ENCODE results near the gene CNTN4.

Gene CNTN4

GRCh38 chr3:2599471-2599870 is 500.8 kb downstream of the CNTN4 start:
- no peak overlapping the region for H4K8ac ChIP-seq (ENCODE audit: low read depth, low read length)
- H4K91ac ChIP-seq (ENCODE audit: low read depth, low read length, poor library complexity): no peak overlapping the region
- no peak overlapping the region for H2BK15ac ChIP-seq (ENCODE audit: low read length)
- no peaks in the 10 kb centered on the region for H3K79me1 ChIP-seq (ENCODE audit: low read depth, low read length)
- H3K9me3 ChIP-seq (replicated peaks in 1 of 2; ENCODE audit: control insufficient read depth in 2 of 2, insufficient read depth in 1 of 2, low read depth in 1 of 2, low read length in 2 of 2): no peaks in the 10 kb centered on the region
- no CpG with 5 or more reads among the region's 1 CpG for WGBS, 2 donors (ENCODE audit: extremely low coverage in 2 of 2, insufficient read length in 2 of 2, insufficient replicate concordance in 1 of 2)
- no peaks in the 10 kb centered on the region for H3K27me3 ChIP-seq (ENCODE audit: control insufficient read depth in 3 of 3, insufficient read depth in 3 of 3, low read depth in 1 of 3, low read length in 3 of 3)
- H3K9ac ChIP-seq (ENCODE audit: low read depth, low read length, poor library complexity): no peak overlapping the region
- DNase-seq (ENCODE audit: low spot score): no peak
- no peak overlapping the region for H3K4me3 ChIP-seq (ENCODE audit: low read length in 2 of 2)
- H3K18ac ChIP-seq (ENCODE audit: low read length): no peak overlapping the region
- H2BK120ac ChIP-seq (ENCODE audit: low read depth, low read length): no peak overlapping the region
- H3K4ac ChIP-seq (ENCODE audit: low read length): no peak overlapping the region
- H2AK5ac ChIP-seq (ENCODE audit: low read depth, low read length): no peak overlapping the region
- no peak overlapping the region for H3K4me2 ChIP-seq (ENCODE audit: insufficient read depth, low read length, poor library complexity, severe bottlenecking)
- no peak overlapping the region for H2AFZ ChIP-seq (ENCODE audit: low read length)
- no peak overlapping the region for H3K27ac ChIP-seq (replicated peaks; ENCODE audit: low read length)
- H3K23ac ChIP-seq (ENCODE audit: low read depth, low read length, poor library complexity): no peak overlapping the region
- no peak overlapping the region for H3K14ac ChIP-seq (ENCODE audit: low read length)
- no peak overlapping the region for H2BK5ac ChIP-seq (ENCODE audit: low read length)
- H3K36me3 ChIP-seq (replicated peaks in 1 of 2; ENCODE audit: control insufficient read depth in 2 of 2, insufficient read depth in 2 of 2, low read length in 2 of 2): no peaks in the 10 kb centered on the region
- no peaks in the 10 kb centered on the region for H3K4me1 ChIP-seq (ENCODE audit: control insufficient read depth in 2 of 2, insufficient read depth in 1 of 2, low read depth in 1 of 2, low read length in 2 of 2)
- H2BK12ac ChIP-seq (ENCODE audit: low read length): no peak overlapping the region

- no peak overlapping the region for H3K18ac ChIP-seq (ENCODE audit: low read length)
- WGBS, 2 donors (ENCODE audit: extremely low coverage in 2 of 2, insufficient read length in 2 of 2, insufficient replicate concordance in 1 of 2): no CpG with 5 or more reads among the region's 5 CpGs
These were observed 505.1 kb downstream of the CNTN4 start for GRCh38 chr3:2603692-2604289.

GRCh38 chr3:2614578-2614977 is 515.9 kb downstream of the CNTN4 start:
- H3K36me3 ChIP-seq (replicated peaks in 1 of 2; ENCODE audit: control insufficient read depth in 2 of 2, insufficient read depth in 2 of 2, low read length in 2 of 2): no peaks in the 10 kb centered on the region
- H3K79me1 ChIP-seq (ENCODE audit: low read depth, low read length): no peaks in the 10 kb centered on the region

More at GRCh38 chr3:2603692-2604289, 505.1 kb downstream of the CNTN4 start:
- Histone ChIP-seq H3K27me3 (ENCODE audit: control insufficient read depth in 3 of 3, insufficient read depth in 3 of 3, low read depth in 1 of 3, low read length in 3 of 3) (no peaks in the 10 kb centered on the region), H3K4ac (ENCODE audit: low read length) (no peak overlapping the region), H4K91ac (ENCODE audit: low read depth, low read length, poor library complexity) (no peak overlapping the region), H3K9me3 (replicated peaks in 1 of 2; ENCODE audit: control insufficient read depth in 2 of 2, insufficient read depth in 1 of 2, low read depth in 1 of 2, low read length in 2 of 2) (no peaks in the 10 kb centered on the region), H3K14ac (ENCODE audit: low read length) (no peak overlapping the region), H3K23ac (ENCODE audit: low read depth, low read length, poor library complexity) (no peak overlapping the region), H3K79me1 (ENCODE audit: low read depth, low read length) (no peaks in the 10 kb centered on the region), H4K8ac (ENCODE audit: low read depth, low read length) (no peak overlapping the region), H2BK15ac (ENCODE audit: low read length) (no peak overlapping the region), H3K36me3 (replicated peaks in 1 of 2; ENCODE audit: control insufficient read depth in 2 of 2, insufficient read depth in 2 of 2, low read length in 2 of 2) (no peaks in the 10 kb centered on the region), H2BK120ac (ENCODE audit: low read depth, low read length) (no peak overlapping the region), H2AK5ac (ENCODE audit: low read depth, low read length) (no peak overlapping the region), H2AFZ (ENCODE audit: low read length) (no peak overlapping the region), H3K9ac (ENCODE audit: low read depth, low read length, poor library complexity) (no peak overlapping the region), H3K4me2 (ENCODE audit: insufficient read depth, low read length, poor library complexity, severe bottlenecking) (no peak overlapping the region), H3K4me3 (ENCODE audit: low read length in 2 of 2) (no peak overlapping the region), H3K4me1 (ENCODE audit: control insufficient read depth in 2 of 2, insufficient read depth in 1 of 2, low read depth in 1 of 2, low read length in 2 of 2) (no peaks in the 10 kb centered on the region), H3K27ac (replicated peaks; ENCODE audit: low read length) (no peak overlapping the region), H2BK5ac (ENCODE audit: low read length) (no peak overlapping the region), H2BK12ac (ENCODE audit: low read length) (no peak overlapping the region)
- no peak for DNase-seq (ENCODE audit: low spot score)

GRCh38 chr3:2615080-2615479 is 516.4 kb downstream of the CNTN4 start:
- Histone ChIP-seq H3K4ac (ENCODE audit: low read length) (no peak overlapping the region), H3K36me3 (replicated peaks in 1 of 2; ENCODE audit: control insufficient read depth in 2 of 2, insufficient read depth in 2 of 2, low read length in 2 of 2) (no peaks in the 10 kb centered on the region), H3K4me3 (ENCODE audit: low read length in 2 of 2) (no peak overlapping the region), H4K91ac (ENCODE audit: low read depth, low read length, poor library complexity) (no peak overlapping the region), H2BK5ac (ENCODE audit: low read length) (no peak overlapping the region), H3K27ac (replicated peaks; ENCODE audit: low read length) (no peak overlapping the region), H3K79me1 (ENCODE audit: low read depth, low read length) (no peaks in the 10 kb centered on the region), H2AK5ac (ENCODE audit: low read depth, low read length) (no peak overlapping the region), H3K27me3 (ENCODE audit: control insufficient read depth in 3 of 3, insufficient read depth in 3 of 3, low read depth in 1 of 3, low read length in 3 of 3) (no peaks in the 10 kb centered on the region), H3K18ac (ENCODE audit: low read length) (no peak overlapping the region), H3K9me3 (replicated peaks in 1 of 2; ENCODE audit: control insufficient read depth in 2 of 2, insufficient read depth in 1 of 2, low read depth in 1 of 2, low read length in 2 of 2) (no peaks in the 10 kb centered on the region), H2BK120ac (ENCODE audit: low read depth, low read length) (no peak overlapping the region), H3K23ac (ENCODE audit: low read depth, low read length, poor library complexity) (no peak overlapping the region), H3K4me2 (ENCODE audit: insufficient read depth, low read length, poor library complexity, severe bottlenecking) (no peak overlapping the region), H3K4me1 (ENCODE audit: control insufficient read depth in 2 of 2, insufficient read depth in 1 of 2, low read depth in 1 of 2, low read length in 2 of 2) (no peaks in the 10 kb centered on the region), H2BK15ac (ENCODE audit: low read length) (no peak overlapping the region), H3K14ac (ENCODE audit: low read length) (no peak overlapping the region), H2AFZ (ENCODE audit: low read length) (no peak overlapping the region), H4K8ac (ENCODE audit: low read depth, low read length) (no peak overlapping the region), H3K9ac (ENCODE audit: low read depth, low read length, poor library complexity) (no peak overlapping the region), H2BK12ac (ENCODE audit: low read length) (no peak overlapping the region)
- DNase-seq (ENCODE audit: low spot score): no peak

More at GRCh38 chr3:2614578-2614977, 515.9 kb downstream of the CNTN4 start:
- Histone ChIP-seq H2BK15ac (ENCODE audit: low read length) (no peak overlapping the region), H3K4me3 (ENCODE audit: low read length in 2 of 2) (no peak overlapping the region), H3K14ac (ENCODE audit: low read length) (no peak overlapping the region), H3K4ac (ENCODE audit: low read length) (no peak overlapping the region), H3K9ac (ENCODE audit: low read depth, low read length, poor library complexity) (no peak overlapping the region), H2BK120ac (ENCODE audit: low read depth, low read length) (no peak overlapping the region), H2AK5ac (ENCODE audit: low read depth, low read length) (no peak overlapping the region), H3K18ac (ENCODE audit: low read length) (no peak overlapping the region), H2AFZ (ENCODE audit: low read length) (no peak overlapping the region), H3K27ac (replicated peaks; ENCODE audit: low read length) (no peak overlapping the region), H2BK12ac (ENCODE audit: low read length) (no peak overlapping the region), H3K9me3 (replicated peaks in 1 of 2; ENCODE audit: control insufficient read depth in 2 of 2, insufficient read depth in 1 of 2, low read depth in 1 of 2, low read length in 2 of 2) (no peaks in the 10 kb centered on the region), H3K4me1 (ENCODE audit: control insufficient read depth in 2 of 2, insufficient read depth in 1 of 2, low read depth in 1 of 2, low read length in 2 of 2) (no peaks in the 10 kb centered on the region), H3K23ac (ENCODE audit: low read depth, low read length, poor library complexity) (no peak overlapping the region), H3K4me2 (ENCODE audit: insufficient read depth, low read length, poor library complexity, severe bottlenecking) (no peak overlapping the region), H2BK5ac (ENCODE audit: low read length) (no peak overlapping the region), H4K91ac (ENCODE audit: low read depth, low read length, poor library complexity) (no peak overlapping the region), H4K8ac (ENCODE audit: low read depth, low read length) (no peak overlapping the region), H3K27me3 (ENCODE audit: control insufficient read depth in 3 of 3, insufficient read depth in 3 of 3, low read depth in 1 of 3, low read length in 3 of 3) (no peaks in the 10 kb centered on the region)
- no peak for DNase-seq (ENCODE audit: low spot score)
- no CpG with 5 or more reads among the region's 3 CpGs for WGBS, 2 donors (ENCODE audit: extremely low coverage in 2 of 2, insufficient read length in 2 of 2, insufficient replicate concordance in 1 of 2)

Data from neuronal stem cell (in vitro differentiated cells).